Fibroblast of lung (primary cell): ENCODE data around the gene ZACN. TPM values are rescaled to one million over a fixed set of nuclear protein-coding genes. Genes with fewer than 3 reads are reported as not detected.

Source experiments
- DNase-seq, 2 donors: peaks; one replicate each; pipeline versions ENCODE4 v3.0.0 to v3.0.0-alpha.2; 2010; ENCODE audit warnings: low read depth in 2 of 2
- H2AFZ ChIP-seq: 2 replicates; pipeline ENCODE4 v1.5.1; 2012; ENCODE audit warnings: low read length, control low read depth, inconsistent platforms
- H3K27ac ChIP-seq: 2 replicates; pipeline ENCODE4 v1.5.1; 2011; ENCODE audit warnings: low read length, control low read depth; ENCODE audit not compliant: insufficient read depth
- H3K27me3 ChIP-seq: 2 replicates; pipeline ENCODE4 v1.5.1; 2011; ENCODE audit warnings: mild to moderate bottlenecking, low read length; ENCODE audit not compliant: control insufficient read depth, insufficient read depth
- H3K36me3 ChIP-seq: 2 replicates; pipeline ENCODE4 v1.5.1; 2011; ENCODE audit warnings: low read length; ENCODE audit not compliant: control insufficient read depth, insufficient read depth
- H3K4me1 ChIP-seq: 2 replicates; pipeline ENCODE4 v1.5.1; 2011; ENCODE audit warnings: low read length; ENCODE audit not compliant: control insufficient read depth, insufficient read depth; ENCODE audit errors: extremely low read depth
- H3K4me2 ChIP-seq: 2 replicates; pipeline ENCODE4 v1.5.1; 2011; ENCODE audit warnings: low read length, control low read depth; ENCODE audit not compliant: insufficient read depth; ENCODE audit errors: extremely low read depth
- H3K4me3 ChIP-seq, 4 experiments: fragments of 200-600 bp in 1 of 4; sonication (generic) in 1 of 4; replicated peaks in 1 of 4; 2 replicates each; pipeline ENCODE4 v1.5.1; 2011 to 2016; ENCODE audit warnings: low read length in 4 of 4, low read depth in 3 of 4, mild to moderate bottlenecking in 3 of 4, control low read depth in 2 of 4, inconsistent platforms in 1 of 4, mixed read lengths in 1 of 4; ENCODE audit not compliant: insufficient read depth in 1 of 4; ENCODE audit errors: control extremely low read depth in 1 of 4
- H3K79me2 ChIP-seq: 2 replicates; pipeline ENCODE4 v1.5.1; 2012; ENCODE audit warnings: mild to moderate bottlenecking, low read length, inconsistent platforms; ENCODE audit not compliant: control insufficient read depth, insufficient read depth
- H3K9ac ChIP-seq: 2 replicates; pipeline ENCODE4 v1.5.1; 2011; ENCODE audit warnings: mild to moderate bottlenecking, low read length, control low read depth; ENCODE audit not compliant: insufficient read depth
- H3K9me3 ChIP-seq: 2 replicates; pipeline ENCODE4 v1.5.1; 2012; ENCODE audit warnings: low read depth, low read length; ENCODE audit not compliant: control insufficient read depth, insufficient read depth
- H4K20me1 ChIP-seq: 2 replicates; pipeline ENCODE4 v1.5.1; 2011; ENCODE audit warnings: low read length; ENCODE audit not compliant: control insufficient read depth, insufficient read depth; ENCODE audit errors: extremely low read depth
- EZH2 ChIP-seq: IDR thresholded peaks from 2 replicates; pipeline ENCODE4 v1.5.1; 2012; ENCODE audit warnings: low read length, control low read depth, mild to moderate bottlenecking; ENCODE audit errors: missing control alignments
- polyA plus RNA-seq, 2 donors: library from polyadenylated mRNA; depleted of rRNA in 1 of 2; stranded (reverse) in 1 of 2; unstranded in 1 of 2; fragments of >200 nt; gene quantifications; 2 replicates each; pipeline ENCODE4 v1.2.1, GENCODE V29; 2011 to 2012; ENCODE audit warnings: missing spikeins in 1 of 2
- total RNA-seq: library from RNA; depleted of rRNA; stranded (reverse); fragments of >200 nt; gene quantifications from 2 replicates; pipeline ENCODE4 v1.2.1, GENCODE V29; 2014
- TF ChIP-seq, protein P1 (sequence below), 2 donors: IDR thresholded peaks in 1 of 2; conservative IDR thresholded peaks in 1 of 2; 1 replicate in 1 of 2; 2 replicates in 1 of 2; pipeline ENCODE4 v1.5.1; 2011 to 2012; ENCODE audit warnings: low read length in 2 of 2, control low read depth in 1 of 2, inconsistent platforms in 1 of 2, low read depth in 1 of 2, mild to moderate bottlenecking in 1 of 2

The ZACN gene
- total and polyA plus RNA-seq, 2 donors (not counting 1 experiment from before 2014, with no cell fraction given), result not detected

DNA sequence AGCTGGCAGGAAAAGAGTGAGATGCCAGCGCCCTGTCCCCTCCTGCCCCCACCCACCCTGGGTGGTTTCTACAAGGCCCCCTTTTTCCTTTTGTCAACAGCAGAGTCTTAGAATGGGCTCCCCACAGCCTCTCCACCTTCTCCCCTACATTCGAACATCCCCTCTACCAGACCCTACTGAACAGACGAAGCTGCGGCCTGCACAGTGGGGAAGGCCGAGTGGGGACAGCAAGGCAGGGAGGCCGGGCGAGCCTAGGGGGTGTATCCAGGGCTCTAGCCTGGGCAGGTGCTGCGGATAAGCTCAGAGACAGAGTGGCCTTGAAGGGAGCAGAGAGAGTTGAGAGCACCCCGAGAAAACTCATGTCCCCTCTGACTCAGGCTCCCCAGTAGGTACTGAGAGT lies 7.4 kb downstream of the ZACN start:
- Histone ChIP-seq H4K20me1 (no peaks in the 10 kb centered on the region), H2AFZ (no peak overlapping the region), H3K4me1 (no peaks in the 10 kb centered on the region), H3K27me3 (no peaks in the 10 kb centered on the region), H3K79me2 (no peaks in the 10 kb centered on the region), H3K9ac (no peak overlapping the region), H3K9me3 (no peaks in the 10 kb centered on the region), H3K27ac (no peak overlapping the region), H3K4me2 (no peak overlapping the region), H3K36me3 (peaks cover 30% of the 10 kb centered on the region), H3K4me3 (no peak overlapping the region)
- TF ChIP-seq EZH2, result no peak
- TF ChIP-seq, protein P1, sequence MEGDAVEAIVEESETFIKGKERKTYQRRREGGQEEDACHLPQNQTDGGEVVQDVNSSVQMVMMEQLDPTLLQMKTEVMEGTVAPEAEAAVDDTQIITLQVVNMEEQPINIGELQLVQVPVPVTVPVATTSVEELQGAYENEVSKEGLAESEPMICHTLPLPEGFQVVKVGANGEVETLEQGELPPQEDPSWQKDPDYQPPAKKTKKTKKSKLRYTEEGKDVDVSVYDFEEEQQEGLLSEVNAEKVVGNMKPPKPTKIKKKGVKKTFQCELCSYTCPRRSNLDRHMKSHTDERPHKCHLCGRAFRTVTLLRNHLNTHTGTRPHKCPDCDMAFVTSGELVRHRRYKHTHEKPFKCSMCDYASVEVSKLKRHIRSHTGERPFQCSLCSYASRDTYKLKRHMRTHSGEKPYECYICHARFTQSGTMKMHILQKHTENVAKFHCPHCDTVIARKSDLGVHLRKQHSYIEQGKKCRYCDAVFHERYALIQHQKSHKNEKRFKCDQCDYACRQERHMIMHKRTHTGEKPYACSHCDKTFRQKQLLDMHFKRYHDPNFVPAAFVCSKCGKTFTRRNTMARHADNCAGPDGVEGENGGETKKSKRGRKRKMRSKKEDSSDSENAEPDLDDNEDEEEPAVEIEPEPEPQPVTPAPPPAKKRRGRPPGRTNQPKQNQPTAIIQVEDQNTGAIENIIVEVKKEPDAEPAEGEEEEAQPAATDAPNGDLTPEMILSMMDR (conservative IDR thresholded peaks at IDR 0.05 in 1 of 2, IDR thresholded peaks at IDR 0.05 in 1 of 2; ENCODE audit: low read depth in 1 of 2, low read length in 2 of 2), result no peak
- DNase-seq, result no peak

DNA sequence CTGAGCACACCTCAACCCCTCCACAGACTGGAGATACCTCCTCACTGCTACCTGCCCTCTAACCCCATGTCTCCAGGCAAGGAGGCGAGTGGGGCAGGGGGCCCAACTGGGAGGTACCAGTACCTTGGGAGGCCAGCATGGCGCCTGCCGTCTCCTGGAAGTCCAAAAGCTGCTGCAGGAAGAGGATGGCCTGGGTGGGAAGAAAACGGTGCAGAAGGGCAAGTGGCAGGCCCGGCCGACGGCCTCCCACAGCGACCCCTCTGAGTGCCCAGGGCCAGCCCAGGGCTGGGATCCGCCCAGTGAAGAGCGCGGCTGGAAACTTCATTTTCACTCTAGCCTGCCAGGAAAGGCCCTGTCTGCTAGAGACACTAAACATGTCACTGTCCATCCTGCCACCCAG lies 8.5 kb downstream of the ZACN start:
- no peak for DNase-seq

DNA sequence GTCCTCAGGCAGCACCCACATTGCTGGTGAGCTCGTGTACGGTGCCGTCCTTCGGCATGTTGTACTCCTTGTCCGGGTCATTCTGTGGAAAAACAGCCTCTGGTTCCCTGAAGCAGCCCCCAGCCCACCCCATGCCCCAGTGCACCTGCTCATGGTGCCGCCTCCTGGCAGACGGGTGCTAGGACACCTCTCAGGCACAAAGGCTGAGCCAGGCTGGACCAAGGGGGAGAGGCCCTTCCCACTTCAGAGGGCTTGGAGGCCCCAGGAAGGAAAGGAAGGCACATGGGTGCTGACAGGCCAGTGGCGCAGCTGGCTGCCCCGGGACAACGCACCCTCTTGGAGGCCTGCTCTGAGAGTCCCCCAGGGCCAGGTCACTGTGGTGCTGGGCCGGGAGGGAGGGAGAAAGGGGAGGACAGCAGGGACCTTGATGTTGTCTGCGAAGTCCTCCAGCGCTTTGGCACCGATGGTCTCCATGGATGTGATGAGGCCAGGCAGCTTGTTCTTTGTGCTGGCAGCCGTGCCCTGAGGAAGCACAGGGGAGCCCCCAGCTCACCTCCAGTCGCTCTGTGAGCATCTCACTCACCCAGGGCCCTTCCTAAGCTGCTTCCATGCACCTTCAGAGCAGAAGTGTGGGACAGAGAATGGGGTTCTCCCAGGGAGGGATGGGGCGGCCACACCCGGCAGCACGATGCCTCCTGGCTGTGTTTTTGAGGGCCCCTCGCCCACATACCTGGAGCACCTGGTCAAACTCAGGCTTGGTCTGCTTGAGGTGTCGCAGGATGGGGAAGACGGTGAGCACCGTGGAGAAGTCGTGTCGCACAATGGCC lies 9.3 kb downstream of the ZACN start:
- Histone ChIP-seq H2AFZ (no peak overlapping the region), H3K4me2 (no peak overlapping the region), H3K27me3 (no peaks in the 10 kb centered on the region), H3K79me2 (no peaks in the 10 kb centered on the region), H3K4me3 (no peak overlapping the region), H4K20me1 (no peaks in the 10 kb centered on the region), H3K27ac (no peak overlapping the region), H3K9me3 (no peaks in the 10 kb centered on the region), H3K4me1 (no peaks in the 10 kb centered on the region), H3K9ac (no peak overlapping the region), H3K36me3 (peaks cover 34% of the 10 kb centered on the region)
- no peak for TF ChIP-seq EZH2
- TF ChIP-seq, protein P1 (conservative IDR thresholded peaks at IDR 0.05 in 1 of 2, IDR thresholded peaks at IDR 0.05 in 1 of 2; ENCODE audit: low read depth in 1 of 2, low read length in 2 of 2), result no peak
- no peak for DNase-seq

More for the DNA sequence above, 8.5 kb downstream of the ZACN start:
- H3K36me3 ChIP-seq, result peaks cover 31% of the 10 kb centered on the region
- no peaks in the 10 kb centered on the region for H3K27me3 ChIP-seq
- no peaks in the 10 kb centered on the region for H3K4me1 ChIP-seq
- no peaks in the 10 kb centered on the region for H4K20me1 ChIP-seq
- H2AFZ ChIP-seq, result no peak overlapping the region
- H3K9me3 ChIP-seq, result no peaks in the 10 kb centered on the region
- no peak overlapping the region for H3K9ac ChIP-seq
- no peak overlapping the region for H3K27ac ChIP-seq
- H3K4me3 ChIP-seq, result no peak overlapping the region
- H3K4me2 ChIP-seq, result no peak overlapping the region
- TF ChIP-seq EZH2, result no peak
- TF ChIP-seq, protein P1 (conservative IDR thresholded peaks at IDR 0.05 in 1 of 2, IDR thresholded peaks at IDR 0.05 in 1 of 2; ENCODE audit: low read depth in 1 of 2, low read length in 2 of 2), result no peak
- H3K79me2 ChIP-seq, result no peaks in the 10 kb centered on the region
